Esophagus squamous epithelium (tissue), 5 donors: ENCODE data around the gene ZNF418. TPM values are rescaled to one million over a fixed set of nuclear protein-coding genes. Genes with fewer than 3 reads are reported as not detected.
"Not testable (repeated sequence)": the region's sequence is repeated elsewhere in the genome, so short reads cannot be mapped to it uniquely, and the experiment has no call there.

Experiments
- DNase-seq: peaks from one replicate; lab custom pipeline; 2025; lab: John Stamatoyannopoulos, UW
- H3K27ac ChIP-seq, 4 donors: fragments of 200-600 bp; sonication (generic); one replicate each; pipeline ENCODE4 v1.5.1; 2016 to 2019; ENCODE audit warnings: mild to moderate bottlenecking in 1 of 4
- H3K27me3 ChIP-seq, 4 donors: fragments of 200-600 bp; sonication (generic); 1 replicate in 3 of 4; 2 replicates in 1 of 4; pipeline versions ENCODE4 v1.5.1 to v1.6.0; 2017 to 2021; ENCODE audit warnings: antibody characterized with exemption in 1 of 4
- H3K36me3 ChIP-seq, 3 donors: fragments of 200-600 bp; sonication (generic); one replicate each; pipeline ENCODE4 v1.5.1; 2016 to 2019
- H3K4me1 ChIP-seq, 3 donors: fragments of 200-600 bp; sonication (generic); one replicate each; pipeline ENCODE4 v1.5.1; 2017 to 2019
- H3K4me3 ChIP-seq, 4 donors: fragments of 200-600 bp; sonication (generic); 1 replicate in 3 of 4; 2 replicates in 1 of 4; pipeline ENCODE4 v1.5.1; 2016 to 2019; ENCODE audit warnings: mild to moderate bottlenecking in 2 of 4, moderate library complexity in 1 of 4
- H3K9me3 ChIP-seq, 3 donors: fragments of 200-600 bp; sonication (generic); one replicate each; pipeline ENCODE4 v1.5.1; 2016 to 2019
- POLR2A ChIP-seq, 4 donors: fragments of 450-650 bp; IDR thresholded peaks; one replicate each; pipeline ENCODE4 v1.6.1; 2017; ENCODE audit warnings: antibody characterized with exemption in 4 of 4, mild to moderate bottlenecking in 4 of 4, moderate library complexity in 3 of 4
- WGBS, 2 donors: methylation state at CpG; one replicate each; pipeline ENCODE4 v1.1.5; 2018; 5-methylcytosine and 5-hydroxymethylcytosine counted together
- intact Hi-C: fragments of 100-400 bp; cut with DNase I; formaldehyde crosslinking; loops from one replicate; pipeline ENCODE4 v1.15.0; 2022
- total RNA-seq, 4 donors: library from RNA; depleted of rRNA; stranded (reverse); fragments of >200 nt; gene quantifications; one replicate each; pipeline ENCODE4 v1.1.0, GENCODE V29; 2016
- TF ChIP-seq, protein P1 (sequence below), 6 experiments: fragments of 450-650 bp in 4 of 6; fragments of 200-600 bp in 2 of 6; sonication (generic) in 2 of 6; IDR thresholded peaks; one replicate each; pipeline ENCODE4 v1.5.1; 2016 to 2019; ENCODE audit warnings: antibody characterized with exemption in 6 of 6, mild to moderate bottlenecking in 4 of 6, moderate library complexity in 4 of 6
- donor health status: DM: yes; HTN: yes; CAD: no.

The ZNF418 gene
- total RNA-seq, 4 donors from 2014 or later, result 1.4 to 9.5 (median 3.5) TPM

DNA sequence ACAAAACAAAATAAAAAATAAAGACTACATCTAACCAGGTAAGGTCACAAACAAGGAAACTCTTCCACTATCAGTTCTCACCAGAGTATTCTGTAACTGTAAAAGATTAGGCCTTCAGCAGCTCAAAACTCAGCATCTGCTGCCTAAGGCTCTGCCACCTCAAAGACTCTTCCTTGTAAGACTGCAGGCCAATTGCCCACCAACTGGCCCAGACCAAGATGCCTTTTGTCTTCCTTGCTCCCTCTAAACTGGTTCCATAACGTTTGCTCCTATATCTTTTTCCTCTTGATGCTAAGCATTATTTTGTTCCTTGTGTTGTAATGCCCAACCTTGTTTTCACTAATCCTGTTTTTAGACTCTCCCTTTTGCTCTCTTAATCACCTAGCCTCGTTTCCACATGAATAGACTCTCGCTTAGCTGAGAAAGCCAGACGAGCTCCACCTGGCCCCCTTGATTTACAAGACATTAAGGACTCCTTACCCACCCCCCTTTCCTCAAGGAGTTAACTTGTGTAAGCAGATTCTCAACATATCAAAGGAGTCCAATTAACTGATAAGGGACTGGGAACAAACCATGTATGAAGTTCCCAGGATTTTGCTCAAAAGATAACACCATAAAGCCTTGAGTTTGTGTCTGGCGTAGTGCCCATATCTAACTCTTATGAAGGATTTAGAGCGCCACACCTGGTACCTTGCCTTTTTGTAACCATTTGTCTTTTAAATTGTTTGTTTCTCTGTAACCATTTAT, 47.8 kb downstream of the ZNF418 start:
- Histone ChIP-seq H3K9me3 (peaks cover 0 to 55% (median 13%) of the 10 kb centered on the region in 3 donors), H3K27me3 (no peaks in the 10 kb centered on the region), H3K36me3 (peaks cover 0 to 31% (median 0%) of the 10 kb centered on the region in 3 donors), H3K4me1 (peaks cover 0 to 33% (median 6%) of the 10 kb centered on the region in 3 donors), H3K27ac (peak overlapping the region in 1 of 4 donors; percentile 33), H3K4me3 (peak overlapping the region in 3 of 4 donors; percentile 42 to 67 (median 64))
- no peak for DNase-seq
- TF ChIP-seq POLR2A (IDR thresholded peaks at IDR 0.05), result no peak
- TF ChIP-seq, protein P1, sequence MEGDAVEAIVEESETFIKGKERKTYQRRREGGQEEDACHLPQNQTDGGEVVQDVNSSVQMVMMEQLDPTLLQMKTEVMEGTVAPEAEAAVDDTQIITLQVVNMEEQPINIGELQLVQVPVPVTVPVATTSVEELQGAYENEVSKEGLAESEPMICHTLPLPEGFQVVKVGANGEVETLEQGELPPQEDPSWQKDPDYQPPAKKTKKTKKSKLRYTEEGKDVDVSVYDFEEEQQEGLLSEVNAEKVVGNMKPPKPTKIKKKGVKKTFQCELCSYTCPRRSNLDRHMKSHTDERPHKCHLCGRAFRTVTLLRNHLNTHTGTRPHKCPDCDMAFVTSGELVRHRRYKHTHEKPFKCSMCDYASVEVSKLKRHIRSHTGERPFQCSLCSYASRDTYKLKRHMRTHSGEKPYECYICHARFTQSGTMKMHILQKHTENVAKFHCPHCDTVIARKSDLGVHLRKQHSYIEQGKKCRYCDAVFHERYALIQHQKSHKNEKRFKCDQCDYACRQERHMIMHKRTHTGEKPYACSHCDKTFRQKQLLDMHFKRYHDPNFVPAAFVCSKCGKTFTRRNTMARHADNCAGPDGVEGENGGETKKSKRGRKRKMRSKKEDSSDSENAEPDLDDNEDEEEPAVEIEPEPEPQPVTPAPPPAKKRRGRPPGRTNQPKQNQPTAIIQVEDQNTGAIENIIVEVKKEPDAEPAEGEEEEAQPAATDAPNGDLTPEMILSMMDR (IDR thresholded peaks at IDR 0.05), result no peak
- intact Hi-C loops, result no loop called here
- WGBS, 2 donors, result 22 to 28% methylated on average over 6 of the region's 6 CpGs

- Histone ChIP-seq H3K9me3 (peaks cover 0 to 55% (median 9%) of the 10 kb centered on the region in 3 donors), H3K27me3 (no peaks in the 10 kb centered on the region)
- 77 to 90% methylated on average over 3 of the region's 3 CpGs for WGBS, 2 donors
These were observed 49.2 kb downstream of the ZNF418 start for GRCh38 chr19:57886046-57886445.

GRCh38 chr19:57873883-57874799, 61.1 kb downstream of the ZNF418 start:
- intact Hi-C loops, H3K4me1 ChIP-seq, H3K27me3 ChIP-seq, H3K27ac ChIP-seq, H3K4me3 ChIP-seq, DNase-seq: not testable (repeated sequence)
- Histone ChIP-seq H3K36me3 (peaks cover 0 to 54% (median 0%) of the 10 kb centered on the region in 3 donors), H3K9me3 (peaks cover 0 to 95% (median 64%) of the 10 kb centered on the region in 3 donors)
- WGBS, 2 donors, result 93% methylated on average over 8 of the region's 8 CpGs

More at GRCh38 chr19:57886046-57886445, 49.2 kb downstream of the ZNF418 start:
- Histone ChIP-seq H3K36me3 (peaks cover 0 to 31% (median 0%) of the 10 kb centered on the region in 3 donors), H3K4me1 (peaks cover 0 to 33% (median 6%) of the 10 kb centered on the region in 3 donors), H3K27ac (no peak overlapping the region), H3K4me3 (no peak overlapping the region)
- no peak for DNase-seq
- intact Hi-C loops, result no loop called here
- TF ChIP-seq, protein P1 (IDR thresholded peaks at IDR 0.05), result no peak
- no peak for TF ChIP-seq POLR2A (IDR thresholded peaks at IDR 0.05)

DNA sequence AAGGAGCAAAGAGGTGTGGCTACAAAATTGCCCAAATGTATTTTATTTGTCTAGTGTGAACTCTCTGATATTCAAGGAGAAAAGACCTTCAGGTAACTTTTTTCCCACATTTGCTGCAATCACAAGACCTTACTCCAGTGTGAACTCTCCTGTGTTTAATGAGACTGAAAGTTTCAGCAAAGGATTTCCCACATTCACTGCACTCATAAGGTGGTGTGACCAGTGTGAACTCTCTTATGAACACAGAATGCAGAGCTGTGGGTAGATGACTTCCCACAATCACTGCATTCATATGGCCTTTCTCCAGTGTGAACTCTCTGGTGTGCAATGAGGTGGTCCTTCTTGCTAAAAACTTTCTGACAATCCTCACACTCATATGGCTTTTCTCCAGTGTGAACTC, 62.8 kb downstream of the ZNF418 start:
- intact Hi-C loops, result no loop called here
- no peak for DNase-seq
- H3K4me1 ChIP-seq, result no peaks in the 10 kb centered on the region
- no peaks in the 10 kb centered on the region for H3K27me3 ChIP-seq
- no peak for TF ChIP-seq POLR2A (IDR thresholded peaks at IDR 0.05)
- TF ChIP-seq, protein P1 (IDR thresholded peaks at IDR 0.05), result no peak
- no peak overlapping the region for H3K27ac ChIP-seq
- H3K36me3 ChIP-seq, result peaks cover 6 to 54% (median 7%) of the 10 kb centered on the region in 3 donors
- H3K4me3 ChIP-seq, result no peak overlapping the region
- peaks cover 0 to 98% (median 76%) of the 10 kb centered on the region in 3 donors for H3K9me3 ChIP-seq

Other genes with a start within 250 kb of the ZNF418 start
- gene ZNF154, start 226.2 kb downstream of the ZNF418 start, total RNA-seq, result 1 to 10 TPM in 2 of 4 donors, under 1 TPM in 2; 0.15 to 2.5 (median 0.94) TPM
- gene ZNF671, start 207.8 kb downstream of the ZNF418 start, total RNA-seq, result 1 to 10 TPM; 1.3 to 4.2 (median 1.5) TPM
- 10 to 100 TPM in 1 of 4 donors, 1 to 10 TPM in 3; 7.9 to 11.6 (median 8.7) TPM for gene ZNF776, start 188.6 kb downstream of the ZNF418 start, total RNA-seq
- 10 to 100 TPM in 3 of 4 donors, 1 to 10 TPM in 1; 8.1 to 30.5 (median 22.0) TPM for gene ZNF586, start 165.7 kb downstream of the ZNF418 start, total RNA-seq
- 10 to 100 TPM in 2 of 4 donors, 1 to 10 TPM in 2; 5.2 to 15.3 (median 12.3) TPM for gene ZNF552, start 120.5 kb downstream of the ZNF418 start, total RNA-seq
- gene ZNF587B, start 105.1 kb downstream of the ZNF418 start, total RNA-seq, result 10 to 100 TPM in 2 of 4 donors, 1 to 10 TPM in 2; 5.3 to 25.0 (median 13.3) TPM
- gene ZNF587, start 85.5 kb downstream of the ZNF418 start, total RNA-seq, result 10 to 100 TPM; 13.2 to 27.5 (median 16.3) TPM
- gene ZNF814, start 46.4 kb downstream of the ZNF418 start, total RNA-seq, result 10 to 100 TPM in 1 of 4 donors, 1 to 10 TPM in 3; 3.0 to 12.6 (median 5.0) TPM
- 10 to 100 TPM in 1 of 4 donors, 1 to 10 TPM in 3; 4.3 to 11.1 (median 6.1) TPM for gene ZNF417, start 18.8 kb downstream of the ZNF418 start, total RNA-seq
- 1 to 10 TPM; 1.7 to 6.3 (median 2.4) TPM for gene ZNF256, start 12.3 kb upstream of the ZNF418 start, total RNA-seq
- gene C19orf18, start 39.1 kb upstream of the ZNF418 start, total RNA-seq, result under 1 TPM in 2 of 4 donors, not detected in 2; 0.44 to 0.57 TPM
- gene ZNF606, start 67.4 kb upstream of the ZNF418 start, total RNA-seq, result 10 to 100 TPM in 1 of 4 donors, 1 to 10 TPM in 3; 7.2 to 13.0 (median 8.1) TPM
- gene ZSCAN1, start 98.6 kb upstream of the ZNF418 start, total RNA-seq, result under 1 TPM in 1 of 4 donors, not detected in 3; 0.48 TPM
- 1 to 10 TPM in 3 of 4 donors, under 1 TPM in 1; 0.83 to 3.8 (median 1.3) TPM for gene ZNF135, start 123.9 kb upstream of the ZNF418 start, total RNA-seq
- 10 to 100 TPM in 3 of 4 donors, 1 to 10 TPM in 1; 9.0 to 49.6 (median 21.1) TPM for gene ZSCAN18, start 162.8 kb upstream of the ZNF418 start, total RNA-seq
- gene ZNF329, start 215.4 kb upstream of the ZNF418 start, total RNA-seq, result 1 to 10 TPM; 3.0 to 6.7 (median 3.9) TPM
- 10 to 100 TPM; 20.4 to 28.6 (median 24.9) TPM for gene ZNF274, start 247.7 kb upstream of the ZNF418 start, total RNA-seq